NCI-H446 (cell line): ENCODE data around the gene GJA1.
"Not testable (repeated sequence)": the region's sequence is repeated elsewhere in the genome, so short reads cannot be mapped to it uniquely, and the experiment has no call there.

Experiments
- DNase-seq, 2 experiments: peaks; one replicate each; lab custom pipeline; 2025; lab: John Stamatoyannopoulos, UW

Gene GJA1

DNA sequence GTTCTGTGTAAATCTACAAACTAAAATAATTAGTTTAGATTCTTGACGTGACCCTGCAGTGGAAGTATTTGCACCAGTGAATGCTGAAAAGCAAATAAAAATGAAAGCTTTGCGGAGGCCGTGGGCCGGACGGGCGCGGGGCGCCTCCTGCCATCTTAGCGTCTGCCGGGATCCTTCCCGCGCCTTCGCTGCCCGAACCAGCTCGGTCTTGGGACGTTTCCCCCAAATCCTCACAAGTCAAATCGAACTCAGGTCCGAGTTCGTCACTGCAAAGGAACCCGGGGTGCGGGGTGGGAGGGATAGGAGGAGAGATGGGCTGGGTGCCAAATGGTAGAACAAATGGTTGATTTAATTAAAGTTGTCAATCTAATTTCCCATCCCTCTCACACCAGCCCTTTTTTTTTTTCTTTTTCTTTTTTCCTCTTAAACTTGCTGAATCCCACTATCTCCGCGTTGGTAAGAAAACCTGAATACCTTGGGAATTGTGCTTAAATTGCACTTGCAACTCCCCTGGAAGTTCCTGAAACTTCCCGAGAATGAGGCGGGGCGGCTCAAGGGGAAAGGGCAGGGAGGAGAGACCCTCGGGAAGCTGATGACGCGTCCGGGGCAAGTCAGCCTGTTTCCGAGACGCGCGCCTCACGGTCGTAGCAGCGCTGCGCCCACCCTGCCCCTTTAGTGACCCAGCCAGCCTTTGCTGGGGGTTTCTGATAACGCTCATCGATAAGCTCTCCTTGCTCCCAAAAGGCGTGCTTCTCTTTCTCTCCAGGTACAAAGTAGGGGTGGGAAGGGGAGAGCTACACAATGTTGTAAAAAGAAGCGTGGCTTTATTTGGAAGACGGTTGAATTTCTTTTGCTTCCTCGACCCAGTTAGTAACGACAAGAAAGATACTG is 1.8 kb downstream of the GJA1 start:
- no peak for DNase-seq

DNA sequence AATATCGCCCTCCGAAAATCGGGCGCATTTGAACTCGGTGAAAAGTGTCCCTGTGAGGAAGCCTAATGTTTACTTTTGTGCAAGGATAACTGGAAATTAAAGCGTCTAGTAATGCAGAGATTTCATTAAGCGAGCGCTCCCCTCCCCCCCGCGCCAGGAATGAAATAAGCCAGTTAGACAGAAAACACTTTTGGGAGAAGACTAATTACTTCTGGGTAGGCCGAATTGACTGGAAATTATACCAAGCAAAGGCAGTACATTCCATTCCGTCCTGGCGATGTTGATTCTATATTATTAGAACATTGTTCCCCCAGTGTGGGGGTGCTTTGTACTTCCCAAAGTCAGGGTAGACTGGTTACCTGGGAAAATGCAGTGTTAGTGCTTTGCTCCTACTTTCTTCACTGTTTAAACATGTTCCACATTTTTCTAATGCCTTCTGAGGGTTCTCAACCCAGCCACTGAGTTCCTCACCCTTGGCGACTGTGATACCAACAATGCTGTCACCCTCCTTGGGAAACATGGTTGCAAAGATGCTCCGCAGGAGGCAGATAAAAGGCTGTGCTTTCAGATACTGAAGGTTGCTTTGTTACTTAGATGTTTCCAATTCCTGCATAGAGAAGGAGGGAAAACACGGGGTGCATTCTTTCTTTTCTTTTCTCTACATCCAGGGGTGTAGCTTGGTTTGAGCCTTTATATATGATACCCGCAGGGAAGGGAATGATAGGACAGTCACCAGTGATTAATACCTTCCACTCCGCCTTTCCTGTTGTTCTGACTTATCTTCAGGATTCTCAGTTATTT is 2.6 kb downstream of the GJA1 start:
- DNase-seq: no peak

DNA sequence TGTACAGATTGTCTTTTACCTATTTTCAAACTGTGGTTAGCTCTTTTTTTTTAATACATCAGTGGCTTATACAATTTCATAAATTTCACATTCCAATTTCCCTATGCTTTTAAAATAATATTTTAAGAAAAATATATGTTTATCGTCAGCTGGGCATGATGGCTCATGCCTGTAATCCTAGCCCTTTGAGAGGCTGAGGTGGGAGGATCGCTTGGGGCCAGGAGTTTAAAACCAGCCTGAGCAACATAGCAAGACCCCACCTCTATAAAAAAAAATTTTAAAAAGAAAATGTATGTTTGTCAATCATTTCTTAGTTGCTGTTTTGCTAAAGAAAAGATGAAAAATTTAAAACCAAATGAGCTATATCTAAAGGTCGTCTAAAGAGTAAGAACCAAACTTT is 3.4 kb downstream of the GJA1 start:
- DNase-seq: no peak

DNA sequence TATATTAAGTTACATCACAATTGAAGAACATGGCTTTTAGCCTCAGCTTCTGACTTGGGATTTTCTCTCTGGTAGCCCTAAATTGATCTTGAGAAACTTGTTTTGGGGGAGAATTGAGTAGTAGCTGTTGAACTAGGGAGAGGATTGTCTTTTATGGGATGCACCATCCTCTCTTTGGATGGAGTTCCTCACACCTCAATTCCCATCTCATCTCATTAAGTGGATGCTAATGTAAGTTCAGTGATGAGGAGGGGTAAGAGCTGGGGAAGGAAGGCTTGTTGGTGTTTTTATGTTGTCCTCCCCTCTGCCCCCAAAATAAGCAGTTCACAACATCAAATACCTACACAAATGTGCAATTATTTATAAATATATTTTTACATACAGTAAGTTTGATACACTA is 4.0 kb downstream of the GJA1 start:
- no peak for DNase-seq

DNA sequence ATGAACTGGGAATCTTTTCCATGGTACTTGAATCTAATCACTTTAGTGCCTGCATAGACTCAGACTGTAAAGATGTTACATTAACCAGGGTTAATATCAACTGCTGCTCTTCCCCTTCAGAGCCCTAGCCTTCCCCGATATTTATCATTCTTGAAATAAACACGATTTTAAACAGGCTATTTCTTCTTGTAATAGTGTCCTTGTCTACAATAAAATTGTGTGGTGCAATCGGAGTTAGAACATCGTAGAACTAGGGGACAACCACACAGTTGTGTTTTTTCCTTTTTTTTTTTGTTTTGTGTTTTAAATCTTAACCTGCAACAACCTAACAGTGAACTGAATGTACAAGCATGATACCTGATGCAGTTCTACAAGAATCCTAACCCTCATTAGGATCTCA is 4.5 kb downstream of the GJA1 start:
- DNase-seq: no peak

DNA sequence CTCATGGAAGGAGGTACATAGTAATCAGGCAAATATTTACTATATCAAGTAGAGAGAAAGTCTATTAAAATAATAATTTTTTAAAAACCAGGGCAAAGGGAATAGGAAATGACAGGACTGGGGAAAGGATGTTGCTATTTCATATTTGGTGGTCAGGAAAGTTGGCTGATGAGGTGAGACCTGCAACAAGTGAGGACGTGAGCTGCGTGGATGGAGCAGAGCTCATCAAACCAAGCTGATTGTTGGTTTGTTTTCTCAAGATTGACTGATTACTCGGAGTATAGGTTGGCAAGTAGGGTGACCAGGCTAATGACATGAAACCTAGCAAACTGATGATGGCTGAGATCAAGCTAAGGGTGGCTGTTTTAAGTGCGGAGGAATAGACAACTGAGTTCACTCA is 6.0 kb downstream of the GJA1 start:
- DNase-seq: no peak

DNA sequence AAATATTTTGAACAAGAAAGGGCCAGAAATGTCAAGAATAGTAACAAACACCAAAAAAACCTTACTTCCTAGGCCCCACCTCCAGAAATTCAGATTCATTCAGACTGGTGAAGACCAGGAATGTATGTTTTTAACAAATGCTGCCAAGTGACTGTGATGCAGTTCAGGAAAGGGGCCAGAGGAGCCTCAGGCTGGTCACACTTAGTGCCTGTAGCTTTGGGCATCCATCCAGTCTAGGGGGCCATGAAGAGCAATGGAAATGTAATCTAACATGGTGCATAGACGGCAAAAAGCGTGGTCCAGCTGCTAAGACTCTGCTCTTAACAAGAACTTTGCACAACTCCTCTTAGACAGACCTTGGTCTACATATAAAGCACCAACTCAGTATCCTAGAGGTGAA is 7.1 kb downstream of the GJA1 start:
- no peak for DNase-seq

DNA sequence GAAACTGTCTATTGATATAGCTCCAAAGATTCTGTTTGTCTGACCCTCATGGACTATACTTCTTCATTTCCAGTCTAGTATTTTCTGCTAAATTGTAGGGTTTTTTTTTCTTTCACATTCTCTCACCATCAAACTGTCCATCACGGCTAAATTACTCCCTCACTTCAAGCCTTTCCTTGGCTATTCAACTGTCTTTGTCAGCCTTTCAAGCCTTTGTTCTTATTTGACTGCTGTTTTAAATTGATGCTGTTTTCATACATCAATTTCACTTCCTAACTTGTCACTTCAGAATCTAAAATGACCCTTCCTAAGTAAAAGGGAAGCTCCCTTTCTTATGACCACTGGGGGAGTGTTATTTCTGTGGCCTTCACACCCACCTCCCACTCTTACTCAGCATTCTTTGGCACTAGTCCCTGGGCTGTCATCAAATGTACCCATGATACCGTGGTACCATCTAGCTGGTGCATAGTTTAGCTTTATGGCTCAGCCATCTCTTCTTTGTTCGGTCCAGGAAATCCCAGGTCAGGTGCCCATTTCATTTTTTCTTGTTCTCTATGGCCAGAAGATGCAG is 8.6 kb downstream of the GJA1 start:
- no peak for DNase-seq

DNA sequence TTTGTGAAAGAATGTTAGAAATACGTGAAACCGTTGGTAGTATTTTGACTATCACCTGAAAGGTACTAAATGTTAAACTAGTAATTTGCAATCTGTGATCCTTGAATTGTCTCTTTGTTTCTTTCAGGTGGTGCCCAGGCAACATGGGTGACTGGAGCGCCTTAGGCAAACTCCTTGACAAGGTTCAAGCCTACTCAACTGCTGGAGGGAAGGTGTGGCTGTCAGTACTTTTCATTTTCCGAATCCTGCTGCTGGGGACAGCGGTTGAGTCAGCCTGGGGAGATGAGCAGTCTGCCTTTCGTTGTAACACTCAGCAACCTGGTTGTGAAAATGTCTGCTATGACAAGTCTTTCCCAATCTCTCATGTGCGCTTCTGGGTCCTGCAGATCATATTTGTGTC is 11.3 kb downstream of the GJA1 start:
- DNase-seq: not testable (repeated sequence)

DNA sequence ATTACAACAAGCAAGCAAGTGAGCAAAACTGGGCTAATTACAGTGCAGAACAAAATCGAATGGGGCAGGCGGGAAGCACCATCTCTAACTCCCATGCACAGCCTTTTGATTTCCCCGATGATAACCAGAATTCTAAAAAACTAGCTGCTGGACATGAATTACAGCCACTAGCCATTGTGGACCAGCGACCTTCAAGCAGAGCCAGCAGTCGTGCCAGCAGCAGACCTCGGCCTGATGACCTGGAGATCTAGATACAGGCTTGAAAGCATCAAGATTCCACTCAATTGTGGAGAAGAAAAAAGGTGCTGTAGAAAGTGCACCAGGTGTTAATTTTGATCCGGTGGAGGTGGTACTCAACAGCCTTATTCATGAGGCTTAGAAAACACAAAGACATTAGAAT is 12.3 kb downstream of the GJA1 start:
- not testable (repeated sequence) for DNase-seq

DNA sequence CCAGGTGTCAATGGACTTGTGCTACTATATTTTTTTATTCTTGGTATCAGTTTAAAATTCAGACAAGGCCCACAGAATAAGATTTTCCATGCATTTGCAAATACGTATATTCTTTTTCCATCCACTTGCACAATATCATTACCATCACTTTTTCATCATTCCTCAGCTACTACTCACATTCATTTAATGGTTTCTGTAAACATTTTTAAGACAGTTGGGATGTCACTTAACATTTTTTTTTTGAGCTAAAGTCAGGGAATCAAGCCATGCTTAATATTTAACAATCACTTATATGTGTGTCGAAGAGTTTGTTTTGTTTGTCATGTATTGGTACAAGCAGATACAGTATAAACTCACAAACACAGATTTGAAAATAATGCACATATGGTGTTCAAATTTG is 13.1 kb downstream of the GJA1 start:
- not testable (repeated sequence) for DNase-seq

DNA sequence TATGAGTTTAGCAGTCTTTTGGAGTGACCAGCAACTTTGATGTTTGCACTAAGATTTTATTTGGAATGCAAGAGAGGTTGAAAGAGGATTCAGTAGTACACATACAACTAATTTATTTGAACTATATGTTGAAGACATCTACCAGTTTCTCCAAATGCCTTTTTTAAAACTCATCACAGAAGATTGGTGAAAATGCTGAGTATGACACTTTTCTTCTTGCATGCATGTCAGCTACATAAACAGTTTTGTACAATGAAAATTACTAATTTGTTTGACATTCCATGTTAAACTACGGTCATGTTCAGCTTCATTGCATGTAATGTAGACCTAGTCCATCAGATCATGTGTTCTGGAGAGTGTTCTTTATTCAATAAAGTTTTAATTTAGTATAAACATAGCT is 13.9 kb downstream of the GJA1 start:
- no peak for DNase-seq

DNA sequence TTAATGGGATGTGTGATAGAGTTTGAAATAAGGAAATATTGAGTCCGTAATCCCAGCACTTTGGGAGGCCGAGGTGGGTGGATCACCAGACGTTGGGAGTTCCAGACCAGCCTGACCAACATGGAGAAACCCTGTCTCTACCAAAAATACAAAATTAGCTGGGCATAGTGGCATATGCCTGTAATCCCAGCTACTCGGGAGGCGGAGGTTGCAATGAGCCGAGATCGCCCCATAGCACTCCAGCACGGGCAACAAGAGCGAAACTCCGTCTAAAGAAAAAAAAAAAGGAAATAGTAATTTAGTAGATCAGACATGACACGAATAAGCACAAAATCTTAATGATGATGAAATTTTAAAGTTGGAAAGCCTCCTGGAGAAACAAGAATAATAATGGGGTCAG is 14.8 kb downstream of the GJA1 start:
- DNase-seq: no peak

DNA sequence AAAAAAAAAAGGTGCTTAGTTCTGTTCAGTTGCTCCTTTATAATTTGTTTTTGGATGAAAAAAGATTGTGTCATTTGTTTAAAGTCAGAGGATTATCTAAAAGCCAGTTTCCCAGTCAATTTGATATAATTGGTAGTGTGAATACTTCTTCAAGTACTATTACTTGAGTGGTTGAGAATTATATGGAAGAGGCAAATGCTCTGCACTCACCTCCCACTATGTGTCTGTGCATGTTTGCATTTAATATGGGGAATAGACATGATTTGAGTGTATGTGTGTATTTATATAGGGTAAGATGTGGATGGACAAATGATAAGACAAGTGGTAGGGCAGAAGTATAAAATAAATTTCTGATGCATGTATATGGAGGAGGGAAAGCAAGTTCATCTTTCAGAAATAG is 15.8 kb downstream of the GJA1 start:
- no peak for DNase-seq

DNA sequence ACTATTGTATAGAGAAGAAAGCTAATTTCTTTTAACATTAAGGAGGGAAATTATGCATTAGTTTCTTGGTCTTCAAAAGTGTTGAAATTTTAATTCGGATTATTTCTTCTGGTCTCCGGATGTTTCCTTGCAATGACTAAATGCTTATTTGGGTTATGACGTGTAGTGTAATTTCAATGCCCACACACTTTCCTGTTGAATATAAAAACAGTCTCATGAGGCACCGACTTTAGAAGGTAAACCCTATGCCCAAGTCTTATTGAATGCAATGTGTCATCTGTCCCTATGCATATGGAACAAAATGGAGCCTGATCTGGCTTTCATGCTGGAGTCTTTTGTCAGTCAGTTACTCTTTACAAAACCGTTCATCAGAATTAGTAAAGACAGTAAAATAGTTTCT is 17.7 kb downstream of the GJA1 start:
- no peak for DNase-seq

DNA sequence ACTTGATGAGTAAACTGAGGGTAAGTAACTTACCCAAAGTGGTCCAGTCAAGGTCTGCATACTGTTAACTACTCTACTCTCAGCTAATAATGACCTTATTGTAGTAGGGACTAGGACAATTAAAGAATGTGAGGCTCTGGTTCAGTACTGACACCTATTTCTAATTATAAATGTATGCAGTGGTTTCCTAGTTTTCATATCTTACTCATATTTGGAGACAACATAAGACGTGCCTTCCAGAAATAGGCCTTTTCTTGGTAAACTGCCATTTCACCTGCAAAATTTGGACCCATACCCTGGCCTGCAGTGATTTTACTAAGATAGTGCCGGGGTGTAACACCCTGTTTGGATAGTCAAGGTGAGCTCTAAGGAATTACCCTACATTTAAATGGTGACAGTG is 24.7 kb downstream of the GJA1 start:
- DNase-seq: no peak

DNA sequence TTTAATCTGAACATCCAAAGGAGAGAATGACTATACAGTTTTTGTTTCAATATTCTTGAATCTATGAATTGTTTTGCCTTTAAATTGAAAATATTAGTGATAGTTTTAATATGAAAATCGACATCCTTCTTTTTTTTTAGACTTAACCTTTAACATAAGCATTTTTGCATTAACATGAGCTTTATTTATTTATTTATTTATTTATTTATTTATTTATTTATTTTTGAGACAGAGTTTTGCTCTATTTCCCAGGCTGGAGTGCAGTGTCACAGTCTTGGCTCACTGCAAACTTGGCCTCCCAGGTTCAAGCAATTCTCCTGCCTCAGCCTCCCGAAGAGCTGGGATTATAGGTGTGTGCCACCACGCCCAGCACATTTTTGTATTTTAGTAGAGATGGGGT is 27.6 kb downstream of the GJA1 start:
- no peak for DNase-seq

DNA sequence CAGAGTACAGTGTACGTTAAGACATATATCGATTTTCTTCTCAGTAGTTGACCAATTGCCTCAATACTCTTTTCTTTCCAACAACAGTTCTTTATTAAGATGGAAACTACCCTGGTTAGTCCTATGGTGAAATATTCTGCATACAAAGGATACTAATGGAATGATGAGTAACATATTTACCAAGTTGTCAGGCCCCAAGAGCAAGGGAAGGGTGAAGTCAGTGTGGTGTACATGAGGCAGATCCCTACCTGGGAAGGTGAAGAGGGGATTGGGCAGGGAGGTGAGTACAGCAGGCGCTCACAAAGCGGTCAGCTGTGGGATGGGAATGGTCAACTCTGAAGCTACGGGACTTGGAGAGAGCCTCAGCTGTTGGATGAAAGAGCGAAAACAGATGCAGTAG is 29.7 kb downstream of the GJA1 start:
- no peak for DNase-seq

DNA sequence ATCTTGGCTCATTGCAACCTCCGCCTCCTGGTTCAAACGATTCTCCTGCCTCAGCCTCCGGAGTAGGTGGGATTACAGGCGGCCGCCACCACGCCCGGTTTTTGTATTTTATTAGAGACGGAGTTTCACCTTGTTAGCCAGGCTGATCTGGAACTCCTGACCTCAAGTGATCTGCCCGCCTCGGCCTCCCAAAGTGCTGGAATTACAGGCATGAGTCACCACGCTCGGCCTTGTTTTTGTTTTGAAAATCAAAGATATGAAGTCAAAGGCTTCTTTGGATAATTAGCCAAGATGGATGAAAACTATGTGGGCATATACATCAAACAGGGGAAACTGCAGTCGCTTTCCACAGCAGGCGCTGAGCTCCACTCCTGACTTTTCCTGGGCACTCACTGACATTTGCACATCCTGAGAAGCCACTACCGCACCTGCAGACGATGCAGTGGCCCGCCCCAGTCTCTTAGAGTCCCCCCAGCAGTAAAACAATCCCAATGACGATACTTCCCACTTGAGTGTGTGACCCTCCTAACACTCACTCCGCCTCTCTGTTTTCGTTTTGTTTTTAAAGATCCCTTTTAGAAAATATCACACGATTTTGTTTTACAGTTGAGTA is 44.1 kb downstream of the GJA1 start:
- no peak for DNase-seq

DNA sequence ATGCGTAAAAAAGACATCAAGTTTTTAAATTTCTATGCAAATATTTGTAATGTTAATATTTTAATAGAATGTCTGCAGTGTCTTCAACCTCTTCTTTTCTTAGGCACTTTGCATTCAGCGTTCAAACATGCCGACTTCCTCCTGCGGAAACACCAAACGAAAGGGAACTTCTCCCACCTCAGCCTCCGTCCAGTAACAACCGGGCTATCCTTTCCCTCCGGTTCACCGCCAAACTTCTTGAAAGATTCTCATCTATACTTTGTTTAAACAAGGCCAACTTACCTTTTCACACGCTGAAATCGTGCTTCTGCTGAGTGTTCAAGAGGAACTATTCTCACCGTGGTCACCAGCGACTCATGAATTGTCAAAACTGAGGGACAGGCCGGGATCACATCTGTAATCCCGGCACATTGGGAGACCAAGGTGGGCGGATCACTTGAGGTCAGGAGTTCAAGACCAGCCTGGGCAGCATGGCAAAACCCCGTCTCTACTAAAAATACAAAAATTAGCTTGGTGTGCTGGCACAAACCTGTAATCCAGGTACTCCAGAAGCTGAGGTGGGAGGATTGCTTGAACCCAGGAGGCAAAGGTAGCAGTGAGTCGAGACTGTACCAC is 44.8 kb downstream of the GJA1 start:
- no peak for DNase-seq

DNA sequence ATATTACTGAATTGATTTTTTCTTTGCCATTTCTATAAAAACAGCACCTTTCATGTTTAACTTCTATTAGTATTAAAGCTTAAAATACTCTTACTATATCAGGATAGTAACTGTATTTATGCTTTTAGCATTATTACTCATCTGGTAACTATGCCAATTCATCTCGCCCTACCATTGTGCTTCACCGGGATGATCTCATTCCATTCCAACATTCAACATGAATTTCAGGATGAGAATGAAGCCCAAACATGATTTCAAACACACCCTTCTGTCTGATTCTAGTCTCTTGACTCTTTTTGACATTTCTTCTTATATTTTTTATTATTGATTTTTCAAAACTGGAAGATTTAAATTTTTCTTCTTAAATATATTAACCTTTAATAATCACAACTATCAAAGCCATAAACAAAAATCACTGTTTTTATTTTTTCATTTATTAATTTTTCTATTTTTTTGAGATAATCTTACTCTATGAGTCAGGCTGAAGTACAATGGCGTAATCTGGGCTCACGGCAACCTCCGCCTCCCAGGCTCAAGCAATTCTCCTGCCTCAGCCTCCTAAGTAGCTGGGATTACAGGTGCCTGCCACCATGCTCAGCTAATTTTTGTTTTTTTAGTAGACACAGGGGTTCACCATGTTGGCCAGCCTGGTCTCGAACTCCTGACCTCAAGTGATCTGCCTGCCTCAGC is 46.7 kb downstream of the GJA1 start:
- DNase-seq: no peak

DNA sequence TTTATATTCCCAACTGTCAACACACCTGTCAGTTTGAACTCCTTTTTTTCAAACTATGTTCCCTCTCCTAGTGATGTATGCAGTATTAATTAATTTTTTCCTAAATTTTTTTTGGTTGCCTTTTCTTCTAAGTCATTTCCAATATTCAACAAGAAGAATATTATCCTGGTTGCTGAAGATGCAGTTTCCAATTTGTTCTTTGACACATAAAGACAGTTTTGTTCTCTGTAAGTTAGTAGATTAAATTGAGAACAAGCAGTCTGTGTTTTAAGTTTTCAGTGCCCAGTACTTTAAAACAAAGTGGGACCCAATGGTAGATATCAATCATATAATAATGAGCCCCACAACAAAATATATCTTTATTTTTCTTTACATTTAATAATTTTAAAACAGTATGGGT is 47.3 kb downstream of the GJA1 start:
- DNase-seq: no peak
